ENCODE data around the gene MRPL49.
"Not testable (repeated sequence)": the region's sequence is repeated elsewhere in the genome, so short reads cannot be mapped to it uniquely, and the experiment has no call there.

MRPL49 gene

DNA sequence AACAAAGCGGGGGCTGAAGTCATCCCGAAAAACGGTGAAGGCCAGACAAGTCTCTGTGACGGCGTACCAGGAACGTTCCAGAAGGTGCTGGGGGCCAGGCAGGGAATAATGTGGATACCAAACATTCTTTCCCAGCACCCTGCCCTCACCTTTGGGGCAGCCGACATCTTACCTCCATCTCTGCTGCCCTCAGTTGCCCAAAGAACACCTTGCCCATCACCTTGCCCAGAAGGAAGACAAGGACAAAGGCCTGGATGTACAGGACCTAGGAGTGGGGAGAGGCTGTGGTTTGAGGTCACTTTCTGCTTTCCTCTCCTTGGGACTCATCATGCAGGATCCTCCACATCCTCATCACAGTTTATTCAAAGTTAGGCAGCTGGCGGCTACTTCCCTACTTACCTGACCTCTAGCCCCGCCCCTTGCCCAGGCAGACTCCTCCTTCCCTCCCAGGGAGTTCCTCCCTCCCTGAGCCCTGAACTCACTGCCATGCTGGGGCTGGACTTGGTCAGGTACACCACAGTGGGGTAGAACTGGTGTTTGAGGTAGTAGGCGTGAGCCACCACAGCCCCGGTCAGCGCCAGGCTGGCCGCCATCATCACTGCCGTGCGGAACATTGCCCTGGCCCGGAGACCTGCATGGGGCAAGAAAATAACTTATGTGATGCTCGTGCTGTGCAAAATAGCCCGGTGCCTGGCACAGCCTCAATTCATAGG is 11.0 kb downstream of the MRPL49 start:
- DNase-seq (ENCODE audit: low read depth) = no peak

- DNase-seq (ENCODE audit: low read depth) = no peak
Observed at GRCh38 chr11:65133724-65134123, 11.6 kb downstream of the MRPL49 start.

DNA sequence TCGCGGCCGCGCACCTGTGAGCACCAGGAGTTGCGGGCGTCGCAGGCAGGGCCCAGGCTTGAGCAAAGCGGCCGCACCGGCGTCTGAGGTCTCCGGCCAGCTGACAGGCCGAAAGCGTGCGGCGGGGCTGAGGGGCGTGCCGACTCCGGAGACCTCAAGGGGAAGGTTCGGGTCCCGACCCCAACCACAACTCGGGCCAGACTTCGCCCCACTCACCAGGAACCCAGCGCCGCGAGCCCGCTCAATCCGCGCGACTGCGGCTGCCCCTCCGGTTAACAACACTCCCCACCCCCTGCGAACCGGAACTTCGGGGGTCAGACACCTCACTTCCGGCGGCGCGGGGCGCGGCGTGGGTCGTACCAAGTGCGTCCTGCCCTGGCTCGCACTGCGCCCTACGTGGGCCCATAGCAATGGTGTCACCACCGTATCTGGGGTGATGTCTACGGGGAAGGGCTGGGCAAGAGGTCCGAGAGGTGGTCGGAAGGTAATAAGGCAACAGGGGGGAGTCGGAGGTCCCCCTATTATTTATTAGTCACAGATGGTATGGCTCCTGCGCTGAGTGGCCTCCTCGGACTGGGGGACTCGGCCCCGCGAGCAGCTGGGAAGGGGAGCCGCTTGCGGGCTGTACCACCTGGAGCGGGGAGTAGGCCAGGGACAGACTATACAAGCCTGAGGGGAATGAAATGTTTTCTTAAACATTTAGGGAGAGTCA is 12.3 kb downstream of the MRPL49 start, which contains the start of gene SYVN1:
Gene SYVN1, minus strand, starts transcription at position 280 of the 712 bp plus-strand sequence. CDS start 918 bp downstream, outside the sequence.
- peak; percentile 86 for DNase-seq (ENCODE audit: low read depth)

- peak; percentile 90 for DNase-seq (ENCODE audit: low read depth)
Observed at GRCh38 chr11:65134952-65135632, 13.0 kb downstream of the MRPL49 start.

DNA sequence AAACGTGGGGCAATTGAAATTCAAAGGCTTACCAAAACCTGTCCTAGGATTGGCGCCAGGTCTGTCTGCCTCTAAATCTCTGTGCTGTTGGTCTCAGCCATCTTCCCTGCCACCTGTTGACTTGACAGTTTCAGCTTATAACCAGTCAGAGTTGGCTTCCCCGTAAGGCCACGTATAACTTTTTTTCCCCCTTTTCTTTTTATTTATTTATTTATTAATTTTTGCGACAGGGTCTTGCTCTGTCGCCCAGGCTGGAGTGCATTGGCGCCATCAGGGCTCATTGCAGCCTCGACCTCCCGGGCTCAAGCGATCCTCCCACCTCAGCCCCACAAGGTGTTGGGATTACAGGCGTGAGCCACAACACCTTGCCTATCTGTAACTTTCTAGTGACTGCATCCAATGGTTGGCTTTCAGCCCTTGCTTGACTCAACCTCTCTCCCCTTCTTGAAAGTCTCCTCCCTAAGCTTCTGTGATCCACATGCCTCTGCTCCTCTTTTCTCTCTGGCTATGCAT is 13.6 kb downstream of the MRPL49 start:
- DNase-seq (ENCODE audit: low read depth) = no peak

DNA sequence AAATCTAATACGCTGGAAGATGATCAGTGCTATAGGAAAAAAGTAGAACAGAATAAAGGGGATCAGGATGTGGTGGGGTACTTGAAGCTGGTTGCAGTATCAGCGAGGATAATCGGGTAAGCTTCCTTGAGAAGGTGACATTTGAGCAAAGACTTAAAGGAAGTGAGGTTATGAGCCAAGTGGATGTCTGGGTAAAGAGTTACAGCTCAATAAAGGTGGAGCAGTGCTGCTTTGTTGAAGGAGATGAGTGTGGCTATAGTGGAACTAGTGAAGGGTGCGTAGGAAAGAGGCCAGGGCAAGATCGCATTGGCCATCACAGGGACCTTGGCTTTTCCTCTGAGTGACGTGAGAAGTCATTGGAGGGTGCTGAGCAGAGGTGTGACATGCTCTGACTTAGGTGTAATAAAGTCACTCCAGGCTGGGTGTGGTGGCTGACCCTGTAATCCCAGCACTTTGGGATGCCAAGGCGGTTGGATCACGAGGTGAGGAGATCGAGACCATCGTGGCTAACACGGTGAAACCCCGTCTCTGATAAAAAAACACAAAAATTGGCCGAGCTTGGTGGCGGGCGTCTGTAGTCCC is 14.5 kb downstream of the MRPL49 start:
- no peak for DNase-seq (ENCODE audit: low read depth)

- no peak for DNase-seq (ENCODE audit: low read depth)
Observed at GRCh38 chr11:65141896-65142494, 19.9 kb downstream of the MRPL49 start.

DNA sequence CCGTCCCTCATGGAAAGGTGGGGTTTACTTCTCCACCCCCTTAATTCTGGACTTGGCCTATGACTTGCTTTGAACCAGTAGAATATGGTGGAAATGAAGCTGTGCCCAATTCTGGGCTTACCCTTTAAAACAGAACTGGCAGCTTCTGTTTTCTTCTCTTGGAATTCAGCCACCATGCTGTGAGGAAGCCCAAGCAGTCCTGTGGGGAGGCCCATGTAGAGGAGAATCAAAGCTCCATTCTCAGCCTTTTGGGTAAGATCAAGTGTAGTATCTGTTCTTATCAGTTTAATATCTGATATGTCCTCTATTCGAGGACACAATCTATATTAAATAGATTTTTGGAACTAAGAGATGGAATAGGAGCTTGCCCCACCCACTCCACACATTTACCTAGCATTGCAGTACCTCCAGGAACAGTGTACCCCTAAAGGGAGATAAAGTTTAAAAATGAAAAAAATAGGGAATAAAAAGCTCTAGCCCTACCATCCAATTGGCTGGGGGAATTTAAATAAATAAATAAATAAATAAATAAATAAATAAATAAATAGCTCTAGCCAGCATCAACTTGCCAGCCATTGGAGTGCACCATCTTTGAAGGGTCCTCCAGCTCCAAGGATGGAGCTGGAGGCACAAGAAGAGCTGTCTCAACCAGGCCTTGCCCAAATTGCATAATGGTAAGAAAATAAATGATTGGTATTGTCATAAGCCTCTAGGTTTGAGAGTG is 25.4 kb downstream of the MRPL49 start:
- DNase-seq (ENCODE audit: low read depth) = no peak

- DNase-seq (ENCODE audit: low read depth) = no peak
Observed at GRCh38 chr11:65148657-65149056, 26.5 kb downstream of the MRPL49 start.

DNA sequence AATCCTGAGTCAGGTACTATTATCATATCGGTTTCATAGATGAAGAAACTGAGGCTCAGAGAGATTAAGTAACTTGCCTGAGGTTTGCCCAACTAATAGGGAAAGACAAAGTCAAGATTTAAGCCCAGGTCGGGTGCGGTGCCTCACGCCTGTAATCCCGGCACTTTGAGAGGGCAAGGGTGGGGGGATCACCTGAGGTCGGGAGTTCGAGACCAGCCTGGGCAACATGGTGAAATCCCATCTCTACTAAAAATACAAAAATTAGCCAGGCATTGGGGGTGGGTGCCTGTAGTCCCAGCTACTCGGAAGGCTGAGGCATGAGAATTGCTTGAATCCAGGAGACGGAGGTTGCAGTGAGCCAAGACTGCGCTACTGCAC is 28.0 kb downstream of the MRPL49 start:
- DNase-seq (ENCODE audit: low read depth) = not testable (repeated sequence)

DNA sequence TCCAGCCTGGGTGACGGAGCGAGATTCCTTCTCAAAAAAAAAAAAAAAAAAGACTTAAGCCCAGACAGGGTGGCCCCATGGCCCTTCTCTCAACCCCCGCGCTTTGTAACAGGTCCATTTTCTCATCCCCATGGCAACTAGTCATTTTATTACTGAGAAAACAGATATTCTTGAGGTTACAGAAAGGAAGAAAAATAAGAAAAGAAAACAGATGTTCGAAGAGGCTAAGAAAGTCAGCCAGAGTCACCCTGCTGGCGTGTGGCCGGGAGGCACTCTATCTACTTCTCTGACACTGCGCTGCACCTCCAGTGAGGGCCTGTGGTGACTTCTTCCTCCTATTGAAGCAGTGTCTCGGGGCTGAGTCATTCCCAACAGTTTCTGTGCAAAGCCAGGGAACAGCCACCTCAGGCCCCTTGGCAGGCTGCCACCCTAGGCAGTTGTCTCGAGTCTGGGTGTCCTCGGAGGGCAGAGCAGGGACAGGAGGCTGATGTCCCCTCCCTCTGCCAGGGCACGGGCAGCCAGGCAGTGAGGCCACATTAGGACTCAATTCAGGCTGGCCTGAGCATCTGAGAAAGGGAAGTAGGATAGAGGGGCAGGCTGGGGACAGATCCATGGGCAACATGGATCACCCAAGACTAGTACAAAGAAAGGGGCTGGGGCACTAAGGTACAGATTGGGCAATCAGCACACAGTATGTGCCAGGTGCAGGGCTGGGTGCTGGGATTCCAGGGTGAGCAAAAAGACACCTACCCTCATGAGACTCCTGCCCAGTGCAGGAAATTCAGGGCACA is 28.6 kb downstream of the MRPL49 start:
- DNase-seq (ENCODE audit: low read depth) = peak; percentile 75

- no peak for DNase-seq (ENCODE audit: low read depth)
Observed at GRCh38 chr11:65151331-65151899, 29.3 kb downstream of the MRPL49 start.

GRCh38 chr11:65152122-65152521 is 30.0 kb downstream of the MRPL49 start:
- no peak for DNase-seq (ENCODE audit: low read depth)

GRCh38 chr11:65156256-65156655 is 34.1 kb downstream of the MRPL49 start:
- no peak for DNase-seq (ENCODE audit: low read depth)

DNA sequence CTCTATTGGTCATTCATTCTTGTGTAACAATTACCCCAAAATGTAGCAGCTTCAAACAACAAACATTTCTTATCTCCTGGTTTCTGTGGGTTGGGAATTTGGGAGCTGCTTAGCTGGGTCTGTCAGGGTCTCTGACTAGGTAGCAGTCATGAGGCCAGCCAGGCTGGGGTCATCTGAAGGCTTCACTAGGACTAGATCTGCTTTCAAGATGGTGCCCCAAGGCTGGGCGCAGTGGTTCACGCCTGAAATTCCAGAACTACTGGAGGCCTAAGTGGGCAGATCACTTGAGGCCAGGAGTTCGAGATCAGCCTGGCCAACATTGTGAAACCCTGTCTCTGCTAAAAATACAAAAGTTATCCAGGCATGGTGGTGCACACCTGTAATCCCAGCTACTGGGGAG is 34.8 kb downstream of the MRPL49 start:
- no peak for DNase-seq (ENCODE audit: low read depth)

GRCh38 chr11:65157336-65157735 is 35.2 kb downstream of the MRPL49 start:
- no peak for DNase-seq (ENCODE audit: low read depth)

DNA sequence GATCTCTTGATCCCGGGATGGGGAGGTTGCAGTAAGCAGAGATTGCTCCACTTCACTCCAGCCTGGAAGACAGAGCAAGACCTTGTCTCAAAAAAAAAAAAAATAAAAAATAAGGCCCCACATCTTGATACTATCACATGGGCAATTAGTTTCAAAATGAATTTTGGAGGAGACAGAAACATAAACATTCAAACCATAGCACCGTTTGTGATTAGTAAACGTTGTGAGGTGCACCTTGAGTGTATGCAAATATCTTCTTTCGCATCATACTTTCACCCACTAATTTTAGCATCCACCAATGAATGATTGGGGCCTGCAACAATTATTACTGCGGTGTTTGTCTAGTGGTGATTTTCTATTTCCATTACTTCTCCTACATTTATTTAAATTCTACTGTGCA is 36.9 kb downstream of the MRPL49 start:
- no peak for DNase-seq (ENCODE audit: low read depth)

GRCh38 chr11:65160643-65161042 is 38.5 kb downstream of the MRPL49 start:
- DNase-seq (ENCODE audit: low read depth) = no peak

DNA sequence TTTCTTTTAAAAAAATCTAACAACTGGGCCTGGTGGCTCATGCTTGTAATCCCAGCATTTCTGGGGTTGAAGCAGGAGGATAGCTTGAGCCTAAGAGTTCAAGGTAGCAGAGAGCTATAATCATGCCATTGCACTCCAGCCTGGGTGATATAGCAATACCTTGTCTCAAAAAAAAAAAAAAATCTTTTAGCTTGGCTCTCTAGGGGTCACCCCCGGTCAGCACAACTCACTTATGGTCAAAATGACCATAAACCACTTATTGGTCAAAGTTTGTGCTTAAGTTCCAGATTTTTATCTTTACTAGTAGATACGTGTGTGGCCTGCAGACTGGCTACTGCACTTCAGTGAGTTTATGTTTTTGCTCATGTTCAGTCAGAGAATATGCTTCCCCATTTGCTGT is 41.6 kb downstream of the MRPL49 start:
- DNase-seq (ENCODE audit: low read depth) = no peak
